Measurements from ENCODE around the gene CSF1R.

Gene CSF1R

DNA sequence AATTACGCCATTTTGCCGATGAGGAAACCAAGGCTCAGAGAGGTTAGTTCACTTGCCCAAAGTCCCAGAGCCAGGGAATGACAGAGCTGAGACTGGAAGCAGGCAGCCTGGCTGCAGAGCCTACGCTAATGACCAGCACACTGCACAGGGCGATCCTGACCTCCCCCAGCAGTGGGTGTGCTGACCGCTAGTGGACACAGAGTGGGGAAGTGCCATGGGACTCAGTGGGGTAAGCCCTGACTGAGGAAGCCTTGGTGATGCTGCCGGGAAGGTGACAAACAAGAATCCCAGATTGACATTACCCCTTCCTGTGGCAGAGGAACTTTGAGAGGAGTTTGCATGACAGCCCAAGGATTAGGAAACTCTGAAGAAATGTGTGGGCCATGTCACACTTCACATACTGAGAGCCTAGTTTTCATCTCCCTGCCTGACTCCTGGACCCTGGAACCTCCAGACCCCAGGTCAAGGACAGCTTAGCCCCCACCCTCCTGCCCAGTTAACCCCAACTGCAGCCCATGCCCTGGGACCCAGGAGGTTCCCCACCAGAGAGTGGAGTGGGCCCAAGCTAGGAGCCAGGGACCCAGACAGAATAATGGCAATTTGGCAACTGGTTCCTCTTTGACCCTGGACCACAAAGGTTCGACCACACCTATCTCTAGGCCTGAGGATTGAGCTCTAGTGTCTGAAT is 19.7 kb upstream of the CSF1R start:
- H3K27me3 ChIP-seq (ENCODE audit: insufficient read depth, poor library complexity, severe bottlenecking): no peaks in the 10 kb centered on the region
- no peaks in the 10 kb centered on the region for H3K9me3 ChIP-seq (ENCODE audit: severe bottlenecking)
- DNase-seq (ENCODE audit: low spot score): no peak
- no peak for ATAC-seq (ENCODE audit: low read depth)
- no peak overlapping the region for H3K27ac ChIP-seq (ENCODE audit: poor library complexity, severe bottlenecking)
- TF ChIP-seq, protein P1, sequence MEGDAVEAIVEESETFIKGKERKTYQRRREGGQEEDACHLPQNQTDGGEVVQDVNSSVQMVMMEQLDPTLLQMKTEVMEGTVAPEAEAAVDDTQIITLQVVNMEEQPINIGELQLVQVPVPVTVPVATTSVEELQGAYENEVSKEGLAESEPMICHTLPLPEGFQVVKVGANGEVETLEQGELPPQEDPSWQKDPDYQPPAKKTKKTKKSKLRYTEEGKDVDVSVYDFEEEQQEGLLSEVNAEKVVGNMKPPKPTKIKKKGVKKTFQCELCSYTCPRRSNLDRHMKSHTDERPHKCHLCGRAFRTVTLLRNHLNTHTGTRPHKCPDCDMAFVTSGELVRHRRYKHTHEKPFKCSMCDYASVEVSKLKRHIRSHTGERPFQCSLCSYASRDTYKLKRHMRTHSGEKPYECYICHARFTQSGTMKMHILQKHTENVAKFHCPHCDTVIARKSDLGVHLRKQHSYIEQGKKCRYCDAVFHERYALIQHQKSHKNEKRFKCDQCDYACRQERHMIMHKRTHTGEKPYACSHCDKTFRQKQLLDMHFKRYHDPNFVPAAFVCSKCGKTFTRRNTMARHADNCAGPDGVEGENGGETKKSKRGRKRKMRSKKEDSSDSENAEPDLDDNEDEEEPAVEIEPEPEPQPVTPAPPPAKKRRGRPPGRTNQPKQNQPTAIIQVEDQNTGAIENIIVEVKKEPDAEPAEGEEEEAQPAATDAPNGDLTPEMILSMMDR (IDR thresholded peaks at IDR 0.05; ENCODE audit: poor library complexity, severe bottlenecking): no peak
- H3K36me3 ChIP-seq (ENCODE audit: low read depth): no peaks in the 10 kb centered on the region
- no peak overlapping the region for H3K4me3 ChIP-seq (ENCODE audit: severe bottlenecking)
- H3K4me1 ChIP-seq (ENCODE audit: insufficient read depth, poor library complexity, severe bottlenecking): no peaks in the 10 kb centered on the region

- TF ChIP-seq, protein P1 (IDR thresholded peaks at IDR 0.05; ENCODE audit: poor library complexity, severe bottlenecking): no peak
- Histone ChIP-seq H3K4me3 (ENCODE audit: severe bottlenecking) (no peak overlapping the region), H3K27ac (ENCODE audit: poor library complexity, severe bottlenecking) (no peak overlapping the region), H3K9me3 (ENCODE audit: severe bottlenecking) (no peaks in the 10 kb centered on the region), H3K36me3 (ENCODE audit: low read depth) (no peaks in the 10 kb centered on the region), H3K4me1 (ENCODE audit: insufficient read depth, poor library complexity, severe bottlenecking) (no peaks in the 10 kb centered on the region), H3K27me3 (ENCODE audit: insufficient read depth, poor library complexity, severe bottlenecking) (no peaks in the 10 kb centered on the region)
- DNase-seq (ENCODE audit: low spot score): no peak
- ATAC-seq (ENCODE audit: low read depth): no peak
These were observed 18.2 kb upstream of the CSF1R start for GRCh38 chr5:150104550-150104870.

GRCh38 chr5:150103678-150104549 is 17.6 kb upstream of the CSF1R start:
- TF ChIP-seq, protein P1 (IDR thresholded peaks at IDR 0.05; ENCODE audit: poor library complexity, severe bottlenecking): no peak
- Histone ChIP-seq H3K27ac (ENCODE audit: poor library complexity, severe bottlenecking) (no peak overlapping the region), H3K36me3 (ENCODE audit: low read depth) (no peaks in the 10 kb centered on the region), H3K4me1 (ENCODE audit: insufficient read depth, poor library complexity, severe bottlenecking) (no peaks in the 10 kb centered on the region), H3K9me3 (ENCODE audit: severe bottlenecking) (no peaks in the 10 kb centered on the region), H3K4me3 (ENCODE audit: severe bottlenecking) (no peak overlapping the region), H3K27me3 (ENCODE audit: insufficient read depth, poor library complexity, severe bottlenecking) (no peaks in the 10 kb centered on the region)
- ATAC-seq (ENCODE audit: low read depth) (no peak), DNase-seq (ENCODE audit: low spot score) (no peak)

- Histone ChIP-seq H3K27ac (ENCODE audit: poor library complexity, severe bottlenecking) (no peak overlapping the region), H3K4me1 (ENCODE audit: insufficient read depth, poor library complexity, severe bottlenecking) (no peaks in the 10 kb centered on the region), H3K9me3 (ENCODE audit: severe bottlenecking) (no peaks in the 10 kb centered on the region), H3K36me3 (ENCODE audit: low read depth) (no peaks in the 10 kb centered on the region), H3K4me3 (ENCODE audit: severe bottlenecking) (no peak overlapping the region), H3K27me3 (ENCODE audit: insufficient read depth, poor library complexity, severe bottlenecking) (peaks cover 14% of the 10 kb centered on the region)
- ATAC-seq (ENCODE audit: low read depth): no peak
- TF ChIP-seq, protein P1 (IDR thresholded peaks at IDR 0.05; ENCODE audit: poor library complexity, severe bottlenecking): no peak
- no peak for DNase-seq (ENCODE audit: low spot score)
These were observed 14.7 kb upstream of the CSF1R start for GRCh38 chr5:150101023-150101422.

GRCh38 chr5:150097152-150097551 is 10.8 kb upstream of the CSF1R start:
- ATAC-seq (ENCODE audit: low read depth) (no peak), DNase-seq (ENCODE audit: low spot score) (no peak)
- Histone ChIP-seq H3K4me1 (ENCODE audit: insufficient read depth, poor library complexity, severe bottlenecking) (no peaks in the 10 kb centered on the region), H3K36me3 (ENCODE audit: low read depth) (no peaks in the 10 kb centered on the region), H3K4me3 (ENCODE audit: severe bottlenecking) (no peak overlapping the region), H3K9me3 (ENCODE audit: severe bottlenecking) (no peaks in the 10 kb centered on the region), H3K27ac (ENCODE audit: poor library complexity, severe bottlenecking) (no peak overlapping the region), H3K27me3 (ENCODE audit: insufficient read depth, poor library complexity, severe bottlenecking) (peaks cover 16% of the 10 kb centered on the region)
- TF ChIP-seq, protein P1 (IDR thresholded peaks at IDR 0.05; ENCODE audit: poor library complexity, severe bottlenecking): no peak
